DOHH2 (cell line): ENCODE measurements around the gene REV1.

Source experiments
- H3F3A ChIP-seq: fragments of 200-600 bp; sonication (generic), shearing (Covaris generic); 2 replicates; pipeline ENCODE4 v1.6.0; 2016; ENCODE audit warnings: antibody characterized with exemption, mild to moderate bottlenecking; ENCODE audit not compliant: control insufficient read depth, insufficient read depth
- H3K27ac ChIP-seq: fragments of 200-600 bp; sonication (generic); 2 replicates; pipeline ENCODE4 v1.5.1; 2014; ENCODE audit warnings: low read depth, mild to moderate bottlenecking, low read length, moderate library complexity
- H3K27me3 ChIP-seq: fragments of 200-600 bp; sonication (generic); 2 replicates; pipeline ENCODE4 v1.6.1; 2014; ENCODE audit warnings: mild to moderate bottlenecking, low read length, mixed read lengths; ENCODE audit not compliant: control insufficient read depth
- H3K36me3 ChIP-seq: fragments of 200-600 bp; sonication (generic); 2 replicates; pipeline ENCODE4 v1.6.1; 2014; ENCODE audit warnings: mild to moderate bottlenecking, low read length, moderate library complexity, mixed read lengths; ENCODE audit not compliant: control insufficient read depth
- H3K4me1 ChIP-seq: fragments of 200-600 bp; sonication (generic); 2 replicates; pipeline ENCODE4 v1.6.1; 2014; ENCODE audit warnings: mild to moderate bottlenecking, low read length, mixed read lengths; ENCODE audit not compliant: control insufficient read depth
- H3K4me2 ChIP-seq: fragments of 200-600 bp; sonication (generic); 2 replicates; pipeline ENCODE4 v1.6.0; 2014; ENCODE audit warnings: mild to moderate bottlenecking, low read length, moderate library complexity
- H3K4me3 ChIP-seq: fragments of 200-600 bp; sonication (generic); 2 replicates; pipeline ENCODE4 v1.5.1; 2014; ENCODE audit warnings: mild to moderate bottlenecking, low read length, mixed read lengths
- H3K79me2 ChIP-seq: fragments of 200-600 bp; sonication (generic); 2 replicates; pipeline ENCODE4 v1.6.1; 2014; ENCODE audit warnings: mild to moderate bottlenecking, low read length, mixed read lengths; ENCODE audit not compliant: control insufficient read depth
- H3K9me2 ChIP-seq: fragments of 200-600 bp; sonication (generic); replicated peaks from 2 replicates; pipeline ENCODE4 v1.6.1; 2014; ENCODE audit warnings: mild to moderate bottlenecking, low read length, mixed read lengths; ENCODE audit not compliant: control insufficient read depth
- H3K9me3 ChIP-seq: fragments of 200-600 bp; sonication (generic); 2 replicates; pipeline ENCODE4 v1.6.1; 2014; ENCODE audit warnings: antibody characterized with exemption, low read length, mixed read lengths; ENCODE audit not compliant: control insufficient read depth, insufficient read depth
- H4K20me1 ChIP-seq: fragments of 200-600 bp; sonication (generic); 2 replicates; pipeline ENCODE4 v1.6.0; 2014; ENCODE audit warnings: low read depth, mild to moderate bottlenecking, antibody characterized with exemption, low read length, moderate library complexity; ENCODE audit not compliant: control insufficient read depth, insufficient read depth
- EZH2phosphoT487 ChIP-seq: fragments of 200-600 bp; sonication (generic); IDR thresholded peaks from 2 replicates; pipeline ENCODE4 v1.6.1; 2017; ENCODE audit warnings: borderline replicate concordance, mild to moderate bottlenecking, antibody characterized with exemption, low read length, moderate library complexity, mixed read lengths
- TF ChIP-seq, protein P1 (sequence below): fragments of 200-600 bp; sonication (generic); IDR thresholded peaks from one replicate; pipeline ENCODE4 v1.5.1; 2014; ENCODE audit warnings: antibody characterized with exemption, mild to moderate bottlenecking, low read depth, low read length; ENCODE audit not compliant: poor library complexity, severe bottlenecking

Gene REV1

DNA sequence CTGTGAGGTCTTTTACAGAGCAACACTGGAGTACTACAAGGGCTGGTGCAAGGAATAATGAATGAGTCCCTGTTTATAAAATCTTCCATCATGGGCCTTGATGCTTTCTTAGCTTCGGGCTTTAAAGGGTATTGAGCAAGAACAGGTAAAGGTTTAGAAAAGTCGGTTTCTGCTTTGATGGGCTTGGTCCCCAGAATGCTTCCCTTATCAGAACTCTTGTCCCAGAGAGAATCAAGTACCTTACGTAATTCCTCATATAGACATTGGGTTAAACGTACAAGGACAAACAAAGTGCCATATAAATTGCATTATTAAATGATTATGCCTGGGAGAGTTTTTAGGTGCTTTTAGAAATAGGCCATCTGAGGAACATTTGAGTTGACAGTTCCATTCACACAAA, 24.5 kb upstream of the REV1 start:
- Histone ChIP-seq H3K27me3 (peaks cover 17% of the 10 kb centered on the region), H3K27ac (no peak overlapping the region), H3K9me2 (no peaks in the 10 kb centered on the region), H3K36me3 (no peaks in the 10 kb centered on the region), H3K9me3 (no peaks in the 10 kb centered on the region), H4K20me1 (no peaks in the 10 kb centered on the region), H3K4me3 (no peak overlapping the region), H3K4me1 (no peaks in the 10 kb centered on the region), H3K4me2 (no peak overlapping the region), H3F3A (no peaks in the 10 kb centered on the region), H3K79me2 (no peaks in the 10 kb centered on the region)
- TF ChIP-seq EZH2phosphoT487: no peak
- TF ChIP-seq, protein P1, sequence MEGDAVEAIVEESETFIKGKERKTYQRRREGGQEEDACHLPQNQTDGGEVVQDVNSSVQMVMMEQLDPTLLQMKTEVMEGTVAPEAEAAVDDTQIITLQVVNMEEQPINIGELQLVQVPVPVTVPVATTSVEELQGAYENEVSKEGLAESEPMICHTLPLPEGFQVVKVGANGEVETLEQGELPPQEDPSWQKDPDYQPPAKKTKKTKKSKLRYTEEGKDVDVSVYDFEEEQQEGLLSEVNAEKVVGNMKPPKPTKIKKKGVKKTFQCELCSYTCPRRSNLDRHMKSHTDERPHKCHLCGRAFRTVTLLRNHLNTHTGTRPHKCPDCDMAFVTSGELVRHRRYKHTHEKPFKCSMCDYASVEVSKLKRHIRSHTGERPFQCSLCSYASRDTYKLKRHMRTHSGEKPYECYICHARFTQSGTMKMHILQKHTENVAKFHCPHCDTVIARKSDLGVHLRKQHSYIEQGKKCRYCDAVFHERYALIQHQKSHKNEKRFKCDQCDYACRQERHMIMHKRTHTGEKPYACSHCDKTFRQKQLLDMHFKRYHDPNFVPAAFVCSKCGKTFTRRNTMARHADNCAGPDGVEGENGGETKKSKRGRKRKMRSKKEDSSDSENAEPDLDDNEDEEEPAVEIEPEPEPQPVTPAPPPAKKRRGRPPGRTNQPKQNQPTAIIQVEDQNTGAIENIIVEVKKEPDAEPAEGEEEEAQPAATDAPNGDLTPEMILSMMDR: no peak

DNA sequence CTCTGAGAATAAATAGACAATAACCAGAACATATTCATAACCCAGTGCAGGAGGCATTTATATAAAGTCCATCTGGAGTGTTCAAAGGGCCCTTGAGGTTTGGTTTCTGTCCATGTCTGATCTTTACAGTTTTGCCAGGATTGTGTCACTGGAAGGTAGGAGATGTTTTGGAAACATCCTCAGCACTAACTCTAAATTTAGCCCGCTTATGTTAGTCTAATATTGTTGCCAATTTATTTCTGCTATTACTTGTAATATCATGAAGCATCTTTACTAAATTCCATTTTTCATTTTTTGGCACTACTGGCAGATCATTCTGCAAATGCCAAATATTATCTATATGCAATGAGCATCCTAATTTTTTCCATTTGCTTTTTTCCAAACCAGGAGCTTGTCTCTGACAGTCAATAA, 22.4 kb upstream of the REV1 start:
- peaks cover 14% of the 10 kb centered on the region for H3K27me3 ChIP-seq
- TF ChIP-seq, protein P1: no peak
- TF ChIP-seq EZH2phosphoT487: no peak
- H3K27ac ChIP-seq: no peak overlapping the region
- no peaks in the 10 kb centered on the region for H3K9me3 ChIP-seq
- no peaks in the 10 kb centered on the region for H3K79me2 ChIP-seq
- H3F3A ChIP-seq: no peaks in the 10 kb centered on the region
- no peaks in the 10 kb centered on the region for H3K4me1 ChIP-seq
- H3K36me3 ChIP-seq: no peaks in the 10 kb centered on the region
- no peak overlapping the region for H3K4me3 ChIP-seq
- H4K20me1 ChIP-seq: no peaks in the 10 kb centered on the region
- no peaks in the 10 kb centered on the region for H3K9me2 ChIP-seq
- H3K4me2 ChIP-seq: no peak overlapping the region

DNA sequence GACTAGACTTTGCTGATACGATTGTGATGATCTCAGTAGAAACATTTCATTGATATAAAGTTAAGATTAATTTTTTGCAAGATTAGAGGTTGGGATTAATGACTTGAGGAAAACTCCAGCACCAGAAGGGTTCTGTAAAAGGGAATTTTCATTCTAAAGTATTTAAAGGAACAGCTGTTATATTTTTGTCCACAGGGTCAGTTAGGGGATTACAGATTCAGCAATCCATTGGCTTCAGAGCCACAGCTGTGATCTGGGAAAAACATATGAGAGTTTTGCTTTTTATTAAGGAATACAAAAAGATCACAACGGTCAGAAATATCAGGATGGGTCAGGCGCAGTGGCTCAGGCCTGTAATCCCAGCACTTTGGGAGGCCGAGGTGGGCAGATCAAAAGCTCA, 19.6 kb upstream of the REV1 start:
- no peak overlapping the region for H3K4me3 ChIP-seq

More for the DNA sequence above, 19.6 kb upstream of the REV1 start:
- Histone ChIP-seq H3K9me3 (no peaks in the 10 kb centered on the region), H3K4me1 (peaks cover 15% of the 10 kb centered on the region), H3K79me2 (no peaks in the 10 kb centered on the region), H3K27ac (no peak overlapping the region), H4K20me1 (no peaks in the 10 kb centered on the region), H3K4me2 (no peak overlapping the region), H3K27me3 (no peaks in the 10 kb centered on the region), H3K9me2 (no peaks in the 10 kb centered on the region), H3F3A (no peaks in the 10 kb centered on the region), H3K36me3 (no peaks in the 10 kb centered on the region)
- TF ChIP-seq, protein P1: no peak
- TF ChIP-seq EZH2phosphoT487: no peak
